Right atrium auricular region (tissue), 2 donors: ENCODE data around the gene FAM118A. TPM values are rescaled to one million over a fixed set of nuclear protein-coding genes. Genes with fewer than 3 reads are reported as not detected.

Experiments
- DNase-seq: peaks from one replicate; pipeline ENCODE4 v3.0.0-alpha.2; 2019; ENCODE audit warnings: low spot score
- H3K27ac ChIP-seq, 2 donors: fragments of 200-600 bp; sonication (generic); 1 replicate in 1 of 2; 2 replicates in 1 of 2; pipeline ENCODE4 v1.5.1; 2016 to 2019
- H3K27me3 ChIP-seq, 2 donors: fragments of 200-600 bp; sonication (generic); one replicate each; pipeline versions ENCODE4 v1.5.1 to v1.6.0; 2017 to 2019
- H3K36me3 ChIP-seq: fragments of 200-600 bp; sonication (generic); one replicate; pipeline ENCODE4 v1.5.1; 2016
- H3K4me1 ChIP-seq, 2 donors: fragments of 200-600 bp; sonication (generic); one replicate each; pipeline versions ENCODE4 v1.5.1 to v1.6.0; 2017 to 2019
- H3K4me3 ChIP-seq, 2 donors: fragments of 200-600 bp; sonication (generic); 1 replicate in 1 of 2; 2 replicates in 1 of 2; pipeline ENCODE4 v1.5.1; 2017 to 2019; ENCODE audit warnings: mild to moderate bottlenecking in 1 of 2, moderate library complexity in 1 of 2
- H3K9me3 ChIP-seq, 2 donors: fragments of 200-600 bp; sonication (generic); one replicate each; pipeline ENCODE4 v1.5.1; 2019
- total RNA-seq, 2 donors: library from RNA; depleted of rRNA; stranded (reverse); fragments of >200 nt; gene quantifications; one replicate each; pipeline ENCODE4 v1.1.0, GENCODE V29; 2016
- TF ChIP-seq, protein P1 (sequence below), 2 donors: fragments of 200-600 bp; sonication (generic); IDR thresholded peaks; one replicate each; pipeline ENCODE4 v1.5.1; 2019; ENCODE audit warnings: antibody characterized with exemption in 2 of 2

Gene FAM118A
- total RNA-seq, 2 donors from 2014 or later, result 11.6 to 12.4 TPM

DNA sequence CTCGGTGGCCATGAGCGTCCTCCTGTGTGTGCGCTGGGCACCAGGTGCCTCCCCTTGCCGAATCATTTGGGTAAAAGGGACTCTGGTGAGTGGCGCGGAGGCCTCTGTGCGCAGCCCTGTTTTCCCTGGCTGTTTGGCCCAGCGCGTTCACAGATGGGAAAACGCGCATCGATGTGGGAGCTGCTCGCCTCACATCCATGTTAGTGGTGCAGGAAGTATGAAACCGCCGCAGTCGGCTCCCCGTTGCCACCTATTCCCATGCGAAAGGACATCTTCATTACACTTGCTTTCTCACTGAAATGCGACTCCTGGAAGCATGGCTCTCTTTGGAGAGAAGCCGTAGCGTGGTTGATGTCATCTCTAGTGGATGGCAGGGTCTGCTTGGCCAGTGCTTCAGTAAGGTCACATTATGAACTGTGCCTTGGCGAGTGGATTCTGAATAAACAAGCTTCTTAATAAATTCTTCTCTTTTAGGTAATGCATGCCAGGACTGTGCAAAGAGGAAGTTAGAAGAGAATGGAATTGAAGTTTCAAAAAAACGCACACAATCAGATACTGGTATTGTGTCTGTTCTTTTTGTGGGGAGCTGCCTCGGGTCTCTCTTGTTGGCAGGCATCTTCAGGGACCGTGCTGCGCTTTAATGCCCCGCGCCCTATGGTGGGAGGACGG is 26.3 kb downstream of the FAM118A start:
- no peak for DNase-seq
- Histone ChIP-seq H3K9me3 (no peaks in the 10 kb centered on the region), H3K27ac (peak overlapping the region; percentile 71 to 91), H3K4me3 (no peak overlapping the region), H3K27me3 (no peaks in the 10 kb centered on the region), H3K4me1 (peaks cover 0 to 40% of the 10 kb centered on the region in 2 donors), H3K36me3 (peaks cover 18% of the 10 kb centered on the region)
- TF ChIP-seq, protein P1, sequence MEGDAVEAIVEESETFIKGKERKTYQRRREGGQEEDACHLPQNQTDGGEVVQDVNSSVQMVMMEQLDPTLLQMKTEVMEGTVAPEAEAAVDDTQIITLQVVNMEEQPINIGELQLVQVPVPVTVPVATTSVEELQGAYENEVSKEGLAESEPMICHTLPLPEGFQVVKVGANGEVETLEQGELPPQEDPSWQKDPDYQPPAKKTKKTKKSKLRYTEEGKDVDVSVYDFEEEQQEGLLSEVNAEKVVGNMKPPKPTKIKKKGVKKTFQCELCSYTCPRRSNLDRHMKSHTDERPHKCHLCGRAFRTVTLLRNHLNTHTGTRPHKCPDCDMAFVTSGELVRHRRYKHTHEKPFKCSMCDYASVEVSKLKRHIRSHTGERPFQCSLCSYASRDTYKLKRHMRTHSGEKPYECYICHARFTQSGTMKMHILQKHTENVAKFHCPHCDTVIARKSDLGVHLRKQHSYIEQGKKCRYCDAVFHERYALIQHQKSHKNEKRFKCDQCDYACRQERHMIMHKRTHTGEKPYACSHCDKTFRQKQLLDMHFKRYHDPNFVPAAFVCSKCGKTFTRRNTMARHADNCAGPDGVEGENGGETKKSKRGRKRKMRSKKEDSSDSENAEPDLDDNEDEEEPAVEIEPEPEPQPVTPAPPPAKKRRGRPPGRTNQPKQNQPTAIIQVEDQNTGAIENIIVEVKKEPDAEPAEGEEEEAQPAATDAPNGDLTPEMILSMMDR (IDR thresholded peaks at IDR 0.05), result no peak

DNA sequence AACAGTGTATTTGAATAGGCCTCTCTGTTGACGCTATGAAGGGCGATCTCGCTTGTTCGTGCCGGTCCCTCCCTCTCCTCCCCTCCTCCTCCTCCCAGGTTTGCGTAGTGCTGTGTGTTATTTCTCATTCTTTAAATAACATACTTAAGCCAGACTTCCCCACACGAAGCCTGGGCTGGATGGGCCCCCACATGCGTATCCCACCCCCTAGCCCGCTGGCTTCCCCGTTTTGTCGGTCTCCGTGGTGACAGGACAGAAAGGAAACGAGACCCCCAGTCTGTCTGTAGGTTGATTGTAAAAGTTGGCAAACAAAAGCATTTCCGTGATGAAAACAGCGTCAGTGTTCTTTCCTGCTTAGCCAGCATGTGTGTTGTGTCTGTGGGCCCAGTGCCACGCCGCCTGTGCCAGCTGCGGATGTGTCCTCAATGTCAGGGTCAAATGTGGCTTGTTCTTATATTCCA is 27.3 kb downstream of the FAM118A start:
- DNase-seq, result peak; percentile 88
- Histone ChIP-seq H3K36me3 (peaks cover 18% of the 10 kb centered on the region), H3K4me3 (no peak overlapping the region), H3K27me3 (no peaks in the 10 kb centered on the region), H3K4me1 (peaks cover 0 to 50% of the 10 kb centered on the region in 2 donors), H3K27ac (peak overlapping the region; percentile 71 to 80), H3K9me3 (no peaks in the 10 kb centered on the region)
- TF ChIP-seq, protein P1 (IDR thresholded peaks at IDR 0.05), result no peak

DNA sequence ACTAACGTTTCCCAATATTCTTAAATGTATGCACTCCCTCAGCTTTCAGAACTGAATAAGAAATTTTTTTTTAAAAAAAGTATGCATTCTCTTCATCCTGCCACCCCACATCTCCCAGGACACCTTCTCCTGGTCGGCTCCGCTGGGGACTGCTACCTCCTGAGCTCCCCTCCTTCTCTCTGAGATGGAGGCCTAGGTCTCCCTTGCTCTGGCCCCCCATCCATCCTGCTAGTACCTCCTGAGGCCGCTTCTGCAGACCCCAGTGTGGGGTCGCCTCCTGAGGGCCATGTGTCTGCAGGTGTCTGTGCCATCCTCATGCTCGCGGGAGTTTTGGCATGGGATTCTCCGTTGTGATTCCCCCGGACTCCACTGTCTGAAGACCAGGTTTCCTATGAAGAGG is 27.8 kb downstream of the FAM118A start:
- peaks cover 0 to 51% of the 10 kb centered on the region in 2 donors for H3K4me1 ChIP-seq
- H3K9me3 ChIP-seq, result no peaks in the 10 kb centered on the region
- H3K27me3 ChIP-seq, result no peaks in the 10 kb centered on the region
- peak overlapping the region; percentile 71 to 80 for H3K27ac ChIP-seq
- peaks cover 16% of the 10 kb centered on the region for H3K36me3 ChIP-seq
- no peak overlapping the region for H3K4me3 ChIP-seq
- DNase-seq, result no peak
- TF ChIP-seq, protein P1 (IDR thresholded peaks at IDR 0.05), result no peak

DNA sequence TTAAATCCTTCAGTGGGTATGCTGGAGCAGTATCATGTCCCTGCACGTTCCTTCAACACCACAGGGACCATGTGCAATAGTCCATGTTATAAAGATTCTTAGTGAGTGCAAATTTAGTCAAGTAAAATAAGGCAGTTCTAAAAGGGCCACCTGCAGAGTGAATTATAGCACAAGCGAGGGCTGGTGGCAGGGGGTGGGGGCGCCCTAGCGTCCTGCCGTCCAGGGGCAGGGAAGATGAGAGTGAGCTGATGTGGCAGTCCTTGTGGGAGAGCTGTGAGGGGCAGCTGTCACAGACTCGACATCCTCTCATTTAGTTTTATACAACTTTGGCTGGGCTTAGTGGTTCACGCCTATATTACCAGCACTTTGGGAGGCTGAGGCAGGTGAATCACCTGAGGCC is 29.1 kb downstream of the FAM118A start:
- DNase-seq, result no peak
- TF ChIP-seq, protein P1 (IDR thresholded peaks at IDR 0.05), result no peak
- no peak overlapping the region for H3K27ac ChIP-seq
- H3K4me3 ChIP-seq, result no peak overlapping the region
- no peaks in the 10 kb centered on the region for H3K9me3 ChIP-seq
- H3K4me1 ChIP-seq, result peaks cover 0 to 48% of the 10 kb centered on the region in 2 donors
- H3K27me3 ChIP-seq, result no peaks in the 10 kb centered on the region
- peaks cover 13% of the 10 kb centered on the region for H3K36me3 ChIP-seq

DNA sequence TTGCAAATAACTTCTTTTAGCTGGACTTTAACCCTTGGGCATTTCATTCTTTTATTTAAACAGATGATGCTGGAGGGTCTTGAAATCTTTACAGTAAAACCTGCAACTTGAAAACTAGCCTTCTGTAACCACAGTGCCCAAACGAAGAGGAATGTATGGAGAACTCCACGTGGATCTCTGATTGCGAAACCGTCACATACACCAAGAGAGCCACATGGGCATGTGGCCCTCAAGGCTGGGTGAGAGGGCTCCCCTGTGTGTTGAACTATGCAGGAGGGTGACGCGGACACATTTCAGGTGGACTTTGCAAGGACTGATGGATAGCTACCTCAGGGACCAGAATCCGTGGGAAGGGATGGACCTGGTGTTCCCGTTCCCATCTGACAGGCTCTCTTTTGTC is 30.6 kb downstream of the FAM118A start:
- TF ChIP-seq, protein P1 (IDR thresholded peaks at IDR 0.05), result no peak
- H3K36me3 ChIP-seq, result peaks cover 13% of the 10 kb centered on the region
- H3K4me1 ChIP-seq, result peaks cover 0 to 35% of the 10 kb centered on the region in 2 donors

DNA sequence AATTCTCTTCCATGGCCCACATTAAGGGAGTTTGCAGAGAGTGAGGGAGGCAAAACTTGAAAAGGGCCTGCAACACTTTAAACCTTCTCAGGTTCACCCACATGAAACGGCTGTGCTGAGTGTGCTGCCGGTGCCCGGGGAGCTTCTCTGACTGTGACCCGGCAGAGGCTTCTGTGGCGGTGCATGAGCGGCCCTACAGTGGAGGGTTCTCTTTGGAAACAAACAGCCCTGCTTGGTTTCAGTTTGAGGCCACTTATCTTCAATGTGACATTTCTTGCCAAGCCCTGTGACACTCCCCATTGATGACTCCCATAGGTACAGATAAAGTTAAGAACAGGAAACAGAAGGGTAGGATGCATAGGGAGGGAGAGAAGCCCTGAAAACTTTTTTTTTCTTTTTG is 31.8 kb downstream of the FAM118A start:
- Histone ChIP-seq H3K4me1 (peaks cover 0 to 24% of the 10 kb centered on the region in 2 donors), H3K4me3 (no peak overlapping the region), H3K9me3 (no peaks in the 10 kb centered on the region), H3K27ac (peak overlapping the region; percentile 30 to 40), H3K36me3 (peaks cover 13% of the 10 kb centered on the region), H3K27me3 (no peaks in the 10 kb centered on the region)
- DNase-seq, result no peak
- TF ChIP-seq, protein P1 (IDR thresholded peaks at IDR 0.05), result no peak

More for the DNA sequence above, 30.6 kb downstream of the FAM118A start:
- Histone ChIP-seq H3K27me3 (no peaks in the 10 kb centered on the region), H3K4me3 (no peak overlapping the region), H3K27ac (no peak overlapping the region), H3K9me3 (no peaks in the 10 kb centered on the region)
- no peak for DNase-seq
